Measurements from ENCODE around the gene PHETA1.
"Not testable (repeated sequence)": the region's sequence is repeated elsewhere in the genome, so short reads cannot be mapped to it uniquely, and the experiment has no call there.

PHETA1 gene

DNA sequence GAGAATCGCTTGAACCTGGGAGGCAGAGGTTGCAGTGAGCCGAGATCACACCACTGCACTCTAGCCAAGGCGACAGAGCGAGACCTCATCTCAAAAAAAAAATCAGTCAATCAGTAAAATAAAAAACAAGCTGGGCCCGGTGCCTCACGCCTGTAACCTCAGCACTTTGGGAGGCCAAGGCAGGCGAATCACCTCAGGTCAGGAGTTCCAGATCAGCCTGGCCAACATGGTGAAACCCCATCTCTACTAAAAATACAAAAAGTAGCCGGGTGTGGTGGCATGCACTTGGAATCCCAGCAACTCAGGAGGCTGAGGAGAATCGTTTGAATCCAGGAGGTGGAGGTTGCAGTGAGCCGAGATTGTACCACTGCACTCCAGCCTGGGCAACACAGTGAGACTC lies 33.6 kb downstream of the PHETA1 start:
- H3K9me3 Mint-ChIP-seq, H3K27ac Mint-ChIP-seq, ATAC-seq, H3K27me3 Mint-ChIP-seq, H3K4me3 Mint-ChIP-seq, H3K4me1 Mint-ChIP-seq, DNase-seq: not testable (repeated sequence)

DNA sequence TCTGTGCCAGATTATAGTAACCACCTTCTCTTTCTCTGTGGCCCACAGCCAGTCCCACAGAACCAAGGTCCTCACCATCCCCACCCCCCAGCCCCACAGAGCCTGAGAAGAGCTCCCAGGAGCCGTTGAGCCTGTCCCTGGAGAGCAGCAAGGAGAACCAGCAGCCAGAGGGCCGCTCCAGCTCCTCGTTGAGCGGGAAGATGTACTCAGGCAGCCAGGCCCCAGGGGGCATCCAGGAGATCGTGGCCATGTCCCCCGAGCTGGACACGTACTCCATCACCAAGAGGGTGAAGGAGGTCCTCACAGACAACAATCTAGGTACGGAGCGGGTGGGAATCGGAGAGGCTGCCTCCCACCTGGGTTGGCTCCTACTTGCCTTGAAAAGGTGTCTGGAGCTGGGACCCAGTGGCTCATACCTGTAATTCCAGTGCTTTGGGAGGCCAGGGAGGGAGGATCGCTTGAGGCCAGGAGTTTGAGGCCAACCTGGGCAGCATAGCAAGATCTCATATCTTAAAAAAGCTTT lies 34.4 kb downstream of the PHETA1 start:
- Mint-ChIP-seq H3K4me3 (no peak overlapping the region), H3K27ac (no peak overlapping the region), H3K27me3 (peaks cover 1% of the 10 kb centered on the region), H3K9me3 (no peaks in the 10 kb centered on the region), H3K4me1 (no peaks in the 10 kb centered on the region)
- DNase-seq = no peak
- no peak for ATAC-seq

DNA sequence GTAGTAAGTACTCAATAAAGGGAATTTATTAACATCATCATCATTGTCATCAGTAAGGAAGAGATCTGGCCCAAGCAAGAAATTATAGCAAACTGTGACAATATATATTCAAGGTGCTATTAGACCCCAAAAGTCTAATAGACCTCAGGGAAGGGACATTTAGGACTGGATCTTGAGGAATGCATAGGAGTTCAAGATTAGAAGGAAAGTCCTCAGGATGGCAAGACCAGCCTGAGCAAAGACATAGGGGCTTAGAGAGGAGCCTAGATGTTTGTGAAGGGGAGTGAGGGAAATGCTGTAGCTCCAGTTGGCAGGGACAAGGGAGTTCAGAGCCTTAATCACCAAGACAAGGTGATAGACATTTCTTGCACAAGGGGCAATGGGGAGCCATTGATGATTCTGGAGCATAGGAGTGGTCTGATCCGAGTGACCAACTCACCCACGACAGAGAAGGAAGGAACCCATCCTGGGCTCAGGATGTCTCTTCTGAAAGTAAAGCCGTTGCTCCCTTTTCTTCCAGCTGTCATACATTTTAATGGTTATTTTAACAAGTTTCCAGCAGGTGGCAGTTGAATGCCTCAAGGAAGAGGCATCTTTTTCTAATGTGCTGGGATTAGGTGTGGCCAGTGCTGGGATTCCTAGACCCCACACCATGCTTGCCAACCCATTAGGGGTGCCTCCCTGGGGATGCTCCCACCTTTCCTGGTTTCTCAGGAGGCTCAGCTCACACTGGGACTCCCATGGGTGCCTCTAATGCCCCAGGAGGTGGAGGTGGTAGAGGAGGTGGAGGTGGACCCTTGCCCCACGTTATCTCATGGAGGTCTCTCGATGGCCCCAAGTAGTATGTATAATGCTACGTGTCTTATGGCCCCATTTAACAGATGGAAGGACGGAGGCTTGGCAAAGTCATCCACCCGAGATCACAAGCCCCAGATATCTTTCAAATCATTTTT lies 37.8 kb downstream of the PHETA1 start:
- no peaks in the 10 kb centered on the region for H3K4me1 Mint-ChIP-seq
- ATAC-seq (peak; percentile 45), DNase-seq (no peak)
- H3K9me3 Mint-ChIP-seq = no peaks in the 10 kb centered on the region
- H3K27ac Mint-ChIP-seq = peak overlapping the region in 1 of 2 donors; percentile 30
- peaks cover 7% of the 10 kb centered on the region for H3K27me3 Mint-ChIP-seq
- H3K4me3 Mint-ChIP-seq = no peak overlapping the region

DNA sequence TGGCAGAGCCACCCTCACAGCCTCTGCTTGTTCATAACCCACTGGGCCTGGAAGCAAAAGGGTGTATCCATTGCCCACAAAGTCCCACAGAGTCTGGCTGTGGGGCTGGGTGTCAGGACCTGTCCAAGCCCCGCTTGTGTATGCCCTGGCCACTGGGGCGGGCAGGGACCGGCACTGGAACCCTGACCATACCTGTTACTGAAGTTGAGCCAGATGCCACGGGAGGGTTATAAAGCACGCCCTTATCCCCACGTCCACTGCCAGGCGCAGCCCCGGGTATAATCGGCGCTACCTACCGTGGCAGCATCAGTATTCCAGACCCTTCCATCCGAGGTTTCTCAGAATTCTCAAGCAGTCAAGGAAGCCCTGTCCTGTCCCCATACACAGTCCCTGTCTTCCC lies 40.8 kb downstream of the PHETA1 start:
- no peak overlapping the region for H3K27ac Mint-ChIP-seq
- ATAC-seq = no peak
- H3K4me1 Mint-ChIP-seq = no peaks in the 10 kb centered on the region
- DNase-seq = no peak
- H3K4me3 Mint-ChIP-seq = no peak overlapping the region
- no peaks in the 10 kb centered on the region for H3K9me3 Mint-ChIP-seq
- peaks cover 7% of the 10 kb centered on the region for H3K27me3 Mint-ChIP-seq

DNA sequence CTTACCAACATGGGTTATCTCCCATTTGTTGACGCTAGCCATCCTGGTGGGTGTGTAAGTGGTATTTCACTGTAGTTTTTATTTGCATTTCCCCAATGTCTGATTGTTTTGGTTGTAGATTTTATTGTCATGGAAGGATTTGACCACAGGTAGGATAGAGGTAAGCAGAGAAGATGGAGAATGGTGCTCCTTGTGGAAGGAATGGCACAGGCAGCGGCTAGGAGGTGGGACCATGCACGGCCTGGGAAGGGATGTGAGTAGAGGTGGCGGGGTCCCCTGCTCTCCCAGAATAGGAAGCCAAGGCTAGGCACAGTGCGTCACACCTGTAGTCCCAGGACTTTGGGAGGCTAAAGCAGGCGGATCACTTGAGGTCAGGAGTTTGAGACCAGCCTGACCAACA lies 41.4 kb downstream of the PHETA1 start:
- DNase-seq = no peak
- H3K4me3 Mint-ChIP-seq = no peak overlapping the region
- no peaks in the 10 kb centered on the region for H3K4me1 Mint-ChIP-seq
- no peaks in the 10 kb centered on the region for H3K9me3 Mint-ChIP-seq
- peaks cover 7% of the 10 kb centered on the region for H3K27me3 Mint-ChIP-seq
- no peak overlapping the region for H3K27ac Mint-ChIP-seq
- ATAC-seq = no peak

DNA sequence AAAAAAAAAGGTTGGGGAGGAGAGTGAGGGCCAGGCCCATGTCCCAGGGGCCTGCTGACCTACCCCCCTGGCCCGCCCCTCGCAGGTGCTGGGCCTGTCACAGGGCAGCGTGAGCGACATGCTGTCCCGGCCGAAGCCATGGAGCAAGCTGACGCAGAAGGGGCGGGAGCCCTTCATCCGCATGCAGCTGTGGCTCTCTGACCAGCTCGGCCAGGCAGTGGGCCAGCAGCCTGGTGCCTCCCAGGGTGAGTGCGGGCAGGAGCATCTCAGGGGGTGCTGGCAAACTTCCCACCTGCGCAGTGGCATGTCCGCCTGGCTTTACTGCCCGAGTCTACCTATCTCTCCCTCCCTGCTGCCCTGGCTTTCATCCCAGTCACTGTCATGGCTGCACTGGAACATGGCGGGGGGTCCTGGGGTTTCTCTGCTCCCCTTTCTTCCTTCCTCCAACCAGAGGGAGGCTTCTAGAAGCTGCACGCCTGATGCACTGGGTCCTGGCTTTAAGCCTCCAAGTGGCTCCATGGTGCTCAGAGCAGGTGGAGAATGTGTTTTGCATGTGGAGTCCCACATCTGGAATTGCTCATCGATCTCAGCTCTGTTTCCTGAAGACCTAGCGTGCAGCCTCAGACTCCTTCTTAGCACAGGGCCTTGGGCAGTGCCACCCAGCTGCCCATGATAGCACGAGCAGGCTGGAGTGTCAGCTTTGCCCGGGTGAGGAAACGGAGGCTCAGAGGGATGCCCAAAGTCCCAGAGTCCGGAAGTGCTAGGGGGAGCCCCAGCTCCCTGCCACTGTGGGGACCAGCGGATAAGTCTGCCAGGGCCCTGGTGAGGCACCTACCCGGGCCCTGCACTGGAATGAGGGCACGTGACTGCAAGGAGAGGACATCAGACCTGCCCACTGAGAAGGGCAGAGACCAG lies 46.3 kb downstream of the PHETA1 start:
- H3K27me3 Mint-ChIP-seq = no peaks in the 10 kb centered on the region
- no peak for ATAC-seq
- H3K4me1 Mint-ChIP-seq = no peaks in the 10 kb centered on the region
- H3K27ac Mint-ChIP-seq = no peak overlapping the region
- DNase-seq = no peak
- no peaks in the 10 kb centered on the region for H3K9me3 Mint-ChIP-seq
- H3K4me3 Mint-ChIP-seq = no peak overlapping the region

DNA sequence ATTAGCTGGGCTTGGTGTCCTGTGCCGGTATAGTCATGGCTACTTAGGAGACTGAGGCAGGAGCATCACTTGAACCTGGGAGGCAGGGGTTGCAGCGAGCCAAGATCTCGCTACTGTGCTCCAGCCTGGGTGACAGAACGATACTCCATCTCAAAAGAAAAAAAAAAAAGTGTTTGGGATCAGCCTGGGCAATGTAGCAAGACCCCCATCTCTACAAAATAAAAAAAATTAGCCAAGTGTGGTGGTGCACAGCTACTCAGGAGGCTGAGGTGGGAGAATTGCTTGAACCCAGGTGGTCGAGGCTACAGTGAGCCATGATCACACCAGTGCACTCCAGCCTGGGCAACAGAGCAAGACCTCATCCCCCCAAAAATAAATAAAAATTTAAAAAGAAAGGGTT lies 47.6 kb downstream of the PHETA1 start:
- no peak for DNase-seq
- Mint-ChIP-seq H3K4me3 (no peak overlapping the region), H3K27me3 (no peaks in the 10 kb centered on the region), H3K4me1 (no peaks in the 10 kb centered on the region), H3K27ac (no peak overlapping the region), H3K9me3 (no peaks in the 10 kb centered on the region)
- ATAC-seq = no peak

DNA sequence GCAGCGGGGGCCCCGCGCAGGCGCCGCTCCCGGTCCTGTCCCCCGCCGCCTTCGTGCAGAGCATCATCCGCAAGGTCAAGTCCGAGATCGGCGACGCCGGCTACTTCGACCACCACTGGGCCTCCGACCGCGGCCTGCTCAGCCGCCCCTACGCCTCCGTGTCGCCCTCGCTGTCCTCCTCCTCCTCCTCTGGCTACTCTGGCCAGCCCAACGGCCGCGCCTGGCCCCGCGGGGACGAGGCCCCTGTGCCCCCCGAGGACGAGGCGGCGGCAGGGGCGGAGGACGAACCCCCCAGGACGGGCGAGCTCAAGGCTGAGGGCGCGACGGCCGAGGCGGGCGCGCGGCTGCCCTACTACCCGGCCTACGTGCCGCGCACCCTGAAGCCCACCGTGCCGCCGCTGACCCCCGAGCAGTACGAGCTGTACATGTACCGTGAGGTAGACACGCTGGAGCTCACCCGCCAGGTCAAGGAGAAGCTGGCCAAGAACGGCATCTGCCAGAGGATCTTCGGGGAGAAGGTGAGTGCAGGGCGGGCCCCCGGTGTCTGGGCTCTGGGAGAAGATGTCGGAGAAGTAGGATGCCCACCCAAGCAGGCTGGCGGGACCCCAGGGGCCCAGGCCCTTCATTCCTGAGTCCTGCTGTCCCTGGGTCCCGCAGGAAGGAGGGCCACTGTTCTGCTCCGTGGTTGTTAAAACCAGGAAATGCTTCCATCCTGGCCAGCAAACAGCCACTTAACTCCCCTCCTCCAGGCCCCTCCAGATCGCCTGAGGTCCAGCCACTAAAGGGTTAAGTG lies 48.4 kb downstream of the PHETA1 start:
- Mint-ChIP-seq H3K4me1 (no peaks in the 10 kb centered on the region), H3K9me3 (no peaks in the 10 kb centered on the region), H3K27me3 (no peaks in the 10 kb centered on the region), H3K27ac (no peak overlapping the region), H3K4me3 (no peak overlapping the region)
- DNase-seq = no peak
- ATAC-seq = peak; percentile 44

DNA sequence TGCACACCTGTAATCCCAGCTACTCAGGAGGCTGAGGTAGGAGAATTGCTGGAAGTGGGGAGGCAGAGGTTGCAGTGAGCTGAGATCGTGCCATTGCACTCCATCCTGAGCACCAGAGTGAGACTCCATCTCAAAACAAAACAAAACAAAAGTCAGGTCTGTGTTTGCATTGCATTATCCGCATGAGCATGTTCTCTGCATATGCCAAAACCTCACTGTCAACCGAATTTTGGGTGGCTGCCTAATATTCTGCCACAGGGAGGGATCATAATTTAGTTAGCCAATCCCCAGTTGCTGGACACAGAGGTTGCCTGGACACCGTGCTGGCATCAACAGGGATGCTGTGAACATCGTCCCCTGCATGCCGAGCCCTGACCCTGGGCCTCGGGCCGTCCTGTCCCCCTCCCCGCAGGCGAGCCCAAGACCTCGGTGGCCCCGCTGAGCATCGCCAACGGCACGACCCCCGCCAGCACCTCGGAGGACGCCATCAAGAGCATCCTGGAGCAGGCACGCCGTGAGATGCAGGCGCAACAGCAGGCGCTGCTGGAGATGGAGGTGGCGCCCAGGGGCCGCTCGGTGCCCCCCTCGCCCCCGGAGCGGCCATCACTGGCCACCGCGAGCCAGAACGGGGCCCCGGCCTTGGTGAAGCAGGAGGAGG lies 49.2 kb downstream of the PHETA1 start:
- no peak for DNase-seq
- Mint-ChIP-seq H3K4me3 (no peak overlapping the region), H3K9me3 (no peaks in the 10 kb centered on the region), H3K4me1 (no peaks in the 10 kb centered on the region), H3K27me3 (no peaks in the 10 kb centered on the region), H3K27ac (no peak overlapping the region)
- peak; percentile 60 for ATAC-seq

DNA sequence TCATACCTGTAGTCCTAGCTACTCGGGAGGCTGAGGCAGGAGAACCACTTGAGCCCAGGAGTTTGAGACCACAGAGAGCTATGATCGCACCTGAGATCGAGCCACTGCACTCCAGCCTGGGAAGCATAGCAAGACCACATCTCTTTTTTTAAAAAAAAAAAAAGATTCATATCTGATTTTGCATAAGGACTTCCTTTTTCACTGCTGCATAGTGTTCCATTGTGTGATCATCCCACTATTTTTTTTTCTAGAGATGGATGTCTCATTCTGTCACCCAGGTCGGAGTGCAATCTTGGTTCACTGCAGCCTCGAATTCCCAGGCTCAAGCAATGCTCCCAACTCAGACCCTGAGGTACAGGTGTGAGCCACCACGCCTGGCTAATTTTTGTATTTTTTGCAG lies 50.4 kb downstream of the PHETA1 start:
- H3K27me3 Mint-ChIP-seq = peaks cover 7% of the 10 kb centered on the region
- no peak overlapping the region for H3K27ac Mint-ChIP-seq
- DNase-seq (no peak), ATAC-seq (no peak)
- no peaks in the 10 kb centered on the region for H3K9me3 Mint-ChIP-seq
- H3K4me3 Mint-ChIP-seq = no peak overlapping the region
- peaks cover 7% of the 10 kb centered on the region for H3K4me1 Mint-ChIP-seq

DNA sequence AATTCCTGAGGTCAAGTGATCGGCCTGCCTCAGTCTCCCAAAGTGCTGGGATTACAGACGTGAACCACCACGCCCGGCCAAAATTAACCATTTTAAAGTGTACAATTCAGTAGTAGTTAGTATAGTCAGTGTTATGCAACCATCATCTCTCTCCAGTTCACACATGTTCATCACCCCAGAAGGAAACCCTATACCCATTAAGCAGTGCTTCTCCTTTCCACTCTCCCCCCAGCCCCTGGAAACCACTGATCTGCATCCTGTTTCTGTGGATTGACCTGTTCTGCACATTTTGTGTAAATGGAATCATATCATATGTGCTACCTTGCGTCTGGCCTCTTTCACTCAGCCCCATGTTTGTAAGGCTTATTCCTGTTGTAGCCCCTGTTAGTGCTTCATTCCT lies 52.2 kb downstream of the PHETA1 start:
- no peak for DNase-seq
- Mint-ChIP-seq H3K4me1 (peaks cover 8% of the 10 kb centered on the region), H3K27ac (no peak overlapping the region), H3K4me3 (no peak overlapping the region), H3K27me3 (peaks cover 8% of the 10 kb centered on the region), H3K9me3 (no peaks in the 10 kb centered on the region)
- no peak for ATAC-seq

DNA sequence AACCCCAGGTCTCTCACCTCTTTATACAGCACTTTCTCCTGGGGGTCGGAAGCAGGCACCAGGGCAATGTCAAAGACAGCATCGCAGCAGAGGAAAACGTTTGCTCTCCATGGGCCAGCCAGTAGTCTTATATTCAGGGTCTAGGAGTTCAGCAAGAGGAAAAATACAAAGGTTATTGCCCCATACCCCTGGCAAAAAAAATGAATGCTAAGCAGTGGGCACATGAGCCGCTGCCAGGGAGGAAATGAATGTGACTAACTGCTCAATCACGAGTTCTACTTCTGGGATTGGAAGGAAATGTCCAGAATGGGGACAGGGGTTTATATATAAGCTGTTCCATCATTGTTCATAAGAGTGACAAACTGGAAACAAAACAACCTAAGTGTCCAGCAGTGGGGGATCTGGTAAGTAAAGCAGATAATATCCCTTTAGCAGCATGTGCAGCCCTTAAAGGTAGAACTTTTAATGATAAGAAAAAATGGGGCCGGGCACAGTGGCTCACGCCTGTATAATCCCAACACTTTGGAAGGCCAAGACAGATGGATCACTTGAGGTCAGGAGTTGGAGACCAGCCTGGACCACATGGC lies 53.8 kb downstream of the PHETA1 start:
- DNase-seq (no peak), ATAC-seq (no peak)
- no peaks in the 10 kb centered on the region for H3K9me3 Mint-ChIP-seq
- no peak overlapping the region for H3K4me3 Mint-ChIP-seq
- peaks cover 8% of the 10 kb centered on the region for H3K27me3 Mint-ChIP-seq
- no peak overlapping the region for H3K27ac Mint-ChIP-seq
- peaks cover 8% of the 10 kb centered on the region for H3K4me1 Mint-ChIP-seq

DNA sequence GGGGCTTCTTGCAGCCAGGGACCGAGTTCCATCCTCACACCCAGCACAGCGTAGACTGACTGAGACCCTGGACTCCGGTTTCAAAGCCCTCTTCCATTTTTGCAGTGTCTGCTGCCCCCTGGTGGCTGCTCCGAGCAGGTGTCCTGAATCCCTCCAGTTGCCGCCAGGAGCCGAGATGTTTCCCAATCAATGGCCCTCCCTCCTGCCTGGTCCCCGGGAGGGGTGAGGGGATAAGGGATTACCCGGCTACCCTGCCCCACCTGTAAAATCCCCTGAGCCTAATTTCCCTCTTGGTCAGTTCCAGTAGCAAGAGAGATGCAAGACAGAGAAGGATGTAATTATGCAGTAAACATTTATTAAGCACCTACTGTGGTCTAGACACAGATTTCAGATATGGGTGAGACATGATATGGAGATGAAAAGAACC lies 55.0 kb downstream of the PHETA1 start:
- Mint-ChIP-seq H3K27me3 (peaks cover 8% of the 10 kb centered on the region), H3K4me3 (no peak overlapping the region), H3K27ac (no peak overlapping the region), H3K4me1 (peaks cover 18% of the 10 kb centered on the region), H3K9me3 (no peaks in the 10 kb centered on the region)
- DNase-seq (peak; percentile 68 to 69), ATAC-seq (peak; percentile 67)

DNA sequence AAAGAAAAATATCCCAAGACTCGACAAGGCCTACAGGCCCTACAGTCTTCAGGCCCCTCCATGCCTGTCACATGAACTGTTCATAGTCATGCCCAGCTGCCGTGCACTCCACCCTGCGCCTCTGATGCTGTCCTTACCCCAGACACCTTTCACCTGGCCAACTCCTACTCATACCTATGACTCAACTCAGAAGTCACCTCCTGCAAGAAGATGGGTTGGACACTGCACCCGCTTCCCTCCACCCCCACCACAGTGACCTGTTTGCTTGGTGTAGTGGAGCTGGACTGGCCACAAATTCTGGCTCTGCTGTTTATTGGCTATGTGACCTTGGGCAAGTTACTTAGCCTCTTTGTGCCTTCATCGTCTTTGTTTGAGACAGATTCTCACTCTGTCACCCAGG lies 56.2 kb downstream of the PHETA1 start:
- Mint-ChIP-seq H3K27me3 (peaks cover 8% of the 10 kb centered on the region), H3K4me3 (no peak overlapping the region), H3K4me1 (peaks cover 18% of the 10 kb centered on the region), H3K9me3 (no peaks in the 10 kb centered on the region), H3K27ac (no peak overlapping the region)
- no peak for ATAC-seq
- no peak for DNase-seq
